IMR-90 (cell line): Measurements from ENCODE around the gene SOX1. TPM values are rescaled to one million over a fixed set of nuclear protein-coding genes. Genes with fewer than 3 reads are reported as not detected.

Source experiments
- ATAC-seq: fragments of 200-7000 bp; cut with Tn5 transposase; 2 replicates; pipeline ENCODE4 v1.9.1; 2020; ENCODE audit warnings: low read depth, mild to moderate bottlenecking, moderate library complexity
- BruUV-seq: library from RNA; stranded (reverse); fragments of 400-500 nt; replicated peaks from 2 replicates; lab custom pipeline; 2021; lab: Mats Ljungman, UMichigan
- CTCF ChIA-PET: fragments of 300-600 bp; formaldehyde crosslinking; extraction: SDS; loops from one replicate; lab custom pipeline; 2021; ENCODE audit warnings: antibody characterized with exemption; lab: Yijun Ruan, JAX
- POLR2A ChIA-PET: fragments of 300-600 bp; sonication (Branson Sonifier 250); formaldehyde crosslinking; loops from one replicate; lab custom pipeline; 2022; ENCODE audit warnings: antibody characterized with exemption; ENCODE audit not compliant: unreplicated experiment; lab: Charles Lee
- DNase-seq: peaks from one replicate; pipeline ENCODE4 v3.0.0; 2013
- H2AFZ ChIP-seq: replicated peaks from 2 replicates; pipeline ENCODE3; 2013; ENCODE audit warnings: low read length, mild to moderate bottlenecking; ENCODE audit not compliant: poor library complexity
- H2AK5ac ChIP-seq: 2 replicates; pipeline ENCODE4 v1.6.1; 2013; ENCODE audit warnings: low read depth, low read length, inconsistent platforms
- H2AK9ac ChIP-seq: replicated peaks from 2 replicates; pipeline ENCODE3; 2013; ENCODE audit warnings: mild to moderate bottlenecking, low read depth, low read length, moderate library complexity; ENCODE audit not compliant: poor library complexity
- H2BK120ac ChIP-seq: 2 replicates; pipeline ENCODE4 v1.6.1; 2013; ENCODE audit warnings: low read depth, low read length, inconsistent platforms
- H2BK15ac ChIP-seq: 3 replicates; pipeline ENCODE4 v1.6.1; 2013; ENCODE audit warnings: low read depth, low read length, inconsistent platforms
- H2BK20ac ChIP-seq: 2 replicates; pipeline ENCODE4 v1.6.1; 2013; ENCODE audit warnings: low read depth, mild to moderate bottlenecking, inconsistent platforms, low read length, moderate library complexity
- H2BK5ac ChIP-seq: 2 replicates; pipeline ENCODE4 v1.6.1; 2013; ENCODE audit warnings: mild to moderate bottlenecking, low read depth, low read length, inconsistent platforms; ENCODE audit not compliant: poor library complexity, severe bottlenecking
- H3K14ac ChIP-seq: replicated peaks from 2 replicates; pipeline ENCODE4 v1.6.1; 2013; ENCODE audit warnings: low read depth, low read length, inconsistent platforms
- H3K18ac ChIP-seq: 2 replicates; pipeline ENCODE4 v1.6.1; 2013; ENCODE audit warnings: low read depth, low read length, control low read depth
- H3K23ac ChIP-seq: 2 replicates; pipeline ENCODE4 v1.6.1; 2013; ENCODE audit warnings: low read depth, low read length, inconsistent platforms
- H3K27ac ChIP-seq: 2 replicates; pipeline ENCODE4 v1.5.1; 2013; ENCODE audit warnings: mild to moderate bottlenecking, control low read depth, low read length; ENCODE audit not compliant: insufficient read depth
- H3K27me3 ChIP-seq: 2 replicates; pipeline ENCODE4 v1.6.1; 2013; ENCODE audit warnings: low read length; ENCODE audit not compliant: control insufficient read depth, insufficient read depth
- H3K36me3 ChIP-seq: 2 replicates; pipeline ENCODE4 v1.6.1; 2013; ENCODE audit warnings: low read length, mixed read lengths; ENCODE audit not compliant: control insufficient read depth, insufficient read depth
- H3K4ac ChIP-seq: 2 replicates; pipeline ENCODE4 v1.6.1; 2013; ENCODE audit warnings: low read depth, low read length, inconsistent platforms
- H3K4me1 ChIP-seq: 2 replicates; pipeline ENCODE4 v1.6.1; 2013; ENCODE audit warnings: low read length, mixed read lengths; ENCODE audit not compliant: control insufficient read depth, insufficient read depth
- H3K4me2 ChIP-seq: 2 replicates; pipeline ENCODE4 v1.6.1; 2013; ENCODE audit warnings: low read depth, mild to moderate bottlenecking, control low read depth, low read length, moderate library complexity
- H3K4me3 ChIP-seq: 2 replicates; pipeline ENCODE4 v1.5.1; 2013; ENCODE audit warnings: low read depth, mild to moderate bottlenecking, control low read depth, low read length, moderate library complexity; ENCODE audit not compliant: insufficient read depth
- H3K56ac ChIP-seq: 2 replicates; pipeline ENCODE4 v1.6.1; 2013; ENCODE audit warnings: low read length, inconsistent platforms; ENCODE audit not compliant: insufficient read depth; ENCODE audit errors: extremely low read depth
- H3K79me1 ChIP-seq, 2 experiments: 2 replicates each; pipeline ENCODE4 v1.6.1; 2013; ENCODE audit warnings: low read length in 2 of 2, inconsistent platforms in 1 of 2, low read depth in 1 of 2
- H3K9ac ChIP-seq: 2 replicates; pipeline ENCODE4 v1.6.1; 2013; ENCODE audit warnings: low read depth, low read length, control low read depth
- H3K9me1 ChIP-seq: 2 replicates; pipeline ENCODE4 v1.6.1; 2013; ENCODE audit warnings: low read length, inconsistent platforms; ENCODE audit not compliant: insufficient read depth
- H3K9me3 ChIP-seq: 2 replicates; pipeline ENCODE4 v1.6.1; 2013; ENCODE audit warnings: low read length; ENCODE audit not compliant: control insufficient read depth, insufficient read depth
- H4K20me1 ChIP-seq: 2 replicates; pipeline ENCODE4 v1.6.1; 2013; ENCODE audit warnings: low read length, inconsistent platforms; ENCODE audit not compliant: insufficient read depth
- H4K5ac ChIP-seq: 2 replicates; pipeline ENCODE4 v1.6.1; 2013; ENCODE audit warnings: mild to moderate bottlenecking, low read depth, low read length, control low read depth
- H4K8ac ChIP-seq, 2 experiments: 2 replicates each; pipeline ENCODE4 v1.6.1; 2013; ENCODE audit warnings: low read depth in 2 of 2, low read length in 2 of 2, control low read depth in 1 of 2, inconsistent platforms in 1 of 2
- H4K91ac ChIP-seq: 2 replicates; pipeline ENCODE4 v1.6.1; 2013; ENCODE audit warnings: low read depth, low read length, inconsistent platforms; ENCODE audit not compliant: insufficient read depth
- BHLHE40 ChIP-seq: fragments of 150-350 bp; IDR thresholded peaks from 2 replicates; pipeline ENCODE4 v1.6.1; 2016; ENCODE audit warnings: mild to moderate bottlenecking, low read depth, low read length
- CEBPB ChIP-seq: IDR thresholded peaks from 2 replicates; pipeline ENCODE4 v1.6.1; 2012; ENCODE audit warnings: low read depth, low read length, improper control_type of control experiment
- CHD1 ChIP-seq: IDR thresholded peaks from 2 replicates; pipeline ENCODE4 v1.6.1; 2012; ENCODE audit warnings: low read depth, low read length, improper control_type of control experiment
- CTCF ChIP-seq: conservative IDR thresholded peaks from 2 replicates; pipeline ENCODE4 v1.5.1; 2012; ENCODE audit warnings: mild to moderate bottlenecking, low read depth, low read length, improper control_type of control experiment
- ELK1 ChIP-seq: fragments of 150-350 bp; IDR thresholded peaks from 2 replicates; pipeline ENCODE4 v1.6.1; 2016; ENCODE audit warnings: low read depth, mild to moderate bottlenecking, low read length, moderate library complexity, borderline replicate concordance
- FOS ChIP-seq: fragments of 150-350 bp; IDR thresholded peaks from 2 replicates; pipeline ENCODE4 v1.6.1; 2016; ENCODE audit warnings: low read depth, low read length
- MAFK ChIP-seq: IDR thresholded peaks from 2 replicates; pipeline ENCODE4 v1.6.1; 2012; ENCODE audit warnings: low read depth, low read length, improper control_type of control experiment
- MAZ ChIP-seq: IDR thresholded peaks from 2 replicates; pipeline ENCODE4 v1.6.1; 2012; ENCODE audit warnings: low read depth, mild to moderate bottlenecking, low read length, improper control_type of control experiment, moderate library complexity, borderline replicate concordance
- MXI1 ChIP-seq: IDR thresholded peaks from 2 replicates; pipeline ENCODE4 v1.6.1; 2012; ENCODE audit warnings: low read depth, mild to moderate bottlenecking, low read length, moderate library complexity, borderline replicate concordance
- NFE2L2 ChIP-seq: fragments of 150-350 bp; IDR thresholded peaks from 2 replicates; pipeline ENCODE4 v1.6.1; 2016; ENCODE audit warnings: low read depth, mild to moderate bottlenecking, low read length
- POLR2A ChIP-seq: IDR thresholded peaks from 2 replicates; pipeline ENCODE4 v1.6.1; 2012; ENCODE audit warnings: mild to moderate bottlenecking, low read depth, low read length
- RAD21 ChIP-seq: IDR thresholded peaks from 2 replicates; pipeline ENCODE4 v1.6.1; 2012; ENCODE audit warnings: low read length, improper control_type of control experiment
- RCOR1 ChIP-seq: IDR thresholded peaks from 2 replicates; pipeline ENCODE4 v1.6.1; 2012; ENCODE audit warnings: mild to moderate bottlenecking, low read length, improper control_type of control experiment; ENCODE audit not compliant: insufficient replicate concordance
- RFX5 ChIP-seq: IDR thresholded peaks from 2 replicates; pipeline ENCODE4 v1.8.0; 2012; ENCODE audit warnings: low read depth, mild to moderate bottlenecking, low read length, moderate library complexity
- SMC3 ChIP-seq: fragments of 150-350 bp; IDR thresholded peaks from 2 replicates; pipeline ENCODE4 v1.6.1; 2016; ENCODE audit warnings: low read depth, mild to moderate bottlenecking, antibody characterized with exemption, low read length, moderate library complexity
- USF2 ChIP-seq: fragments of 150-350 bp; IDR thresholded peaks from 2 replicates; pipeline ENCODE4 v1.6.1; 2017; ENCODE audit warnings: mild to moderate bottlenecking, antibody characterized with exemption, low read length, low read depth
- WGBS, 2 experiments: methylation state at CpG; one replicate each; pipeline versions ENCODE4 v1.1.5 to v1.1.7; 2013; ENCODE audit warnings: missing lambda C conversion rate in 2 of 2; ENCODE audit not compliant: insufficient read length in 1 of 2; ENCODE audit errors: extremely low coverage in 2 of 2; 5-methylcytosine and 5-hydroxymethylcytosine counted together
- dilution Hi-C: fragments of 300-500 bp; cut with HindIII; formaldehyde crosslinking; loops from one replicate; pipeline ENCODE4 v1.14.3; 2018; ENCODE audit warnings: low sequenced_read_pairs; ENCODE audit not compliant: unreplicated experiment
- in situ Hi-C: fragments of 300-500 bp; cut with MboI; formaldehyde crosslinking; loops from 3 replicates; pipeline ENCODE4 v1.14.3; 2019; ENCODE audit warnings: low sequenced_read_pairs, inconsistent platforms, mixed read lengths
- intact Hi-C: fragments of 100-400 bp; cut with micrococcal nuclease; formaldehyde crosslinking; loops from 2 replicates; pipeline ENCODE4 v1.10.0; 2022
- polyA plus RNA-seq, 3 experiments: library from polyadenylated mRNA; depleted of rRNA; stranded (reverse); fragments of >200 nt; gene quantifications; 2 replicates each; pipeline ENCODE4 v1.2.3, GENCODE V29; 2012; ENCODE audit warnings: low replicate concordance in 1 of 3
- total RNA-seq: library from RNA; depleted of rRNA; stranded (reverse); fragments of >200 nt; gene quantifications from 2 replicates; pipeline ENCODE4 v1.2.3, GENCODE V29; 2012

The SOX1 gene
- total and polyA plus RNA-seq, 2 of the 4 experiments (the other 2 are of a cell fraction), result not detected

- H3K9me3 ChIP-seq, result 0 out of 2 replicates have a peak, but pooled peaks cover 3% of the 10 kb centered on the region
- H3K4me1 ChIP-seq, result no peaks in the 10 kb centered on the region
- TF ChIP-seq RCOR1 (no peak), CHD1 (no peak), CEBPB (no peak), RAD21 (no peak), ELK1 (no peak), NFE2L2 (no peak), SMC3 (no peak), MAFK (no peak), POLR2A (no peak), MXI1 (no peak), FOS (no peak), CTCF (no peak), MAZ (no peak), RFX5 (no peak), BHLHE40 (no peak), USF2 (no peak)
- no peak overlapping the region for H3K4me2 ChIP-seq
- no TSS peak for BruUV-seq
- no peak overlapping the region for H2BK15ac ChIP-seq
- no peak overlapping the region for H4K5ac ChIP-seq
- DNase-seq (no peak), ATAC-seq (no peak)
- H4K91ac ChIP-seq, result no peak overlapping the region
- H3K79me1 ChIP-seq, result no peaks in the 10 kb centered on the region
- 33% methylated on average over 1 of the region's 4 CpGs; no CpG with 5 or more reads in 1 of the 2 experiments for WGBS, 2 experiments
- H3K56ac ChIP-seq, result no peak overlapping the region
- H3K9me1 ChIP-seq, result peaks cover 4% of the 10 kb centered on the region; the same call in 1 of the 2 replicates
- peaks cover 17% of the 10 kb centered on the region for H3K27me3 ChIP-seq
- dilution Hi-C loops, result no loop called here
- H4K8ac ChIP-seq, result no peak overlapping the region
- no peaks in the 10 kb centered on the region for H3K36me3 ChIP-seq
- no peaks in the 10 kb centered on the region for H4K20me1 ChIP-seq
- ChIA-PET CTCF (no interaction called here), POLR2A (no interaction called here)
- H2BK5ac ChIP-seq, result peak overlapping the region; percentile 76
- no peak overlapping the region for H3K14ac ChIP-seq
- no peak overlapping the region for H3K27ac ChIP-seq
- in situ Hi-C loops, result loop anchor here (25.0 kb wide), 1 partner anchor 533 kb away; no protein-coding TSS in a partner anchor
- no peak overlapping the region for H3K4ac ChIP-seq
- no peak overlapping the region for H2BK120ac ChIP-seq
- no peak overlapping the region for H2AK5ac ChIP-seq
- H3K9ac ChIP-seq, result no peak overlapping the region
- no peak overlapping the region for H2AFZ ChIP-seq
- no peak overlapping the region for H2AK9ac ChIP-seq
- H3K23ac ChIP-seq, result no peak overlapping the region
- H3K4me3 ChIP-seq, result no peak overlapping the region
- H3K18ac ChIP-seq, result no peak overlapping the region
- no peak overlapping the region for H2BK20ac ChIP-seq
- intact Hi-C loops, result no loop called here
These were observed 12.1 kb downstream of the SOX1 start for GRCh38 chr13:112078879-112079531.
